Fibroblast of pulmonary artery (primary cell): Measurements from ENCODE around the gene SRL.

ENCODE experiments used
- DNase-seq: peaks from one replicate; pipeline ENCODE4 v3.0.0-alpha.2; 2010; ENCODE audit warnings: low read depth
- H3K4me3 ChIP-seq: replicated peaks from 2 replicates; pipeline ENCODE4 v1.5.1; 2011; ENCODE audit warnings: low read depth, mild to moderate bottlenecking, control low read depth, low read length, moderate library complexity
- TF ChIP-seq, protein P1 (sequence below): IDR thresholded peaks from 2 replicates; pipeline ENCODE4 v1.5.1; 2011; ENCODE audit warnings: mild to moderate bottlenecking, control low read depth, low read length, inconsistent platforms; ENCODE audit errors: missing control alignments

The SRL gene

DNA sequence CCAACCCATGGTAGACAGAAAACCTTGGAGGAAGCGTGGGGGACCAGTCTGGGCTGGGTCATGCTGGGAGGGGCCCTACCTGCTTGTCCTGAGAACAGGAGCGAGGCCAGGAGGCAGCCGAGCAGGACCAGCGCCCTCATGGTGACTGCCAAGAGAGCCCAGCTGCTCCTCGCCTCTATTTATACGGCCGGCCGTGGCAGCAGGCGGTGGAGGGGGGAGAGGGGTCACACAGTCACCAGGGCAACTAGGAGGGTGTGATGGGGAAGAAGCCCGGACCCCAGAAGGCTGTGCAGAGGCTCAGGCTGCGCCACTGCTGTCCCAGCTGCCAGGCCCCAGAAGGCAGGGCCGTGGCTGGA is at the start of gene SRL:
Gene SRL, minus strand, starts transcription at position 153 of the 356 bp plus-strand sequence. Its CDS starts 13 bp downstream, at position 140.
- H3K4me3 ChIP-seq = no peak within 1 kb of the TSS
- no peak for DNase-seq
- TF ChIP-seq, protein P1, sequence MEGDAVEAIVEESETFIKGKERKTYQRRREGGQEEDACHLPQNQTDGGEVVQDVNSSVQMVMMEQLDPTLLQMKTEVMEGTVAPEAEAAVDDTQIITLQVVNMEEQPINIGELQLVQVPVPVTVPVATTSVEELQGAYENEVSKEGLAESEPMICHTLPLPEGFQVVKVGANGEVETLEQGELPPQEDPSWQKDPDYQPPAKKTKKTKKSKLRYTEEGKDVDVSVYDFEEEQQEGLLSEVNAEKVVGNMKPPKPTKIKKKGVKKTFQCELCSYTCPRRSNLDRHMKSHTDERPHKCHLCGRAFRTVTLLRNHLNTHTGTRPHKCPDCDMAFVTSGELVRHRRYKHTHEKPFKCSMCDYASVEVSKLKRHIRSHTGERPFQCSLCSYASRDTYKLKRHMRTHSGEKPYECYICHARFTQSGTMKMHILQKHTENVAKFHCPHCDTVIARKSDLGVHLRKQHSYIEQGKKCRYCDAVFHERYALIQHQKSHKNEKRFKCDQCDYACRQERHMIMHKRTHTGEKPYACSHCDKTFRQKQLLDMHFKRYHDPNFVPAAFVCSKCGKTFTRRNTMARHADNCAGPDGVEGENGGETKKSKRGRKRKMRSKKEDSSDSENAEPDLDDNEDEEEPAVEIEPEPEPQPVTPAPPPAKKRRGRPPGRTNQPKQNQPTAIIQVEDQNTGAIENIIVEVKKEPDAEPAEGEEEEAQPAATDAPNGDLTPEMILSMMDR = no peak

DNA sequence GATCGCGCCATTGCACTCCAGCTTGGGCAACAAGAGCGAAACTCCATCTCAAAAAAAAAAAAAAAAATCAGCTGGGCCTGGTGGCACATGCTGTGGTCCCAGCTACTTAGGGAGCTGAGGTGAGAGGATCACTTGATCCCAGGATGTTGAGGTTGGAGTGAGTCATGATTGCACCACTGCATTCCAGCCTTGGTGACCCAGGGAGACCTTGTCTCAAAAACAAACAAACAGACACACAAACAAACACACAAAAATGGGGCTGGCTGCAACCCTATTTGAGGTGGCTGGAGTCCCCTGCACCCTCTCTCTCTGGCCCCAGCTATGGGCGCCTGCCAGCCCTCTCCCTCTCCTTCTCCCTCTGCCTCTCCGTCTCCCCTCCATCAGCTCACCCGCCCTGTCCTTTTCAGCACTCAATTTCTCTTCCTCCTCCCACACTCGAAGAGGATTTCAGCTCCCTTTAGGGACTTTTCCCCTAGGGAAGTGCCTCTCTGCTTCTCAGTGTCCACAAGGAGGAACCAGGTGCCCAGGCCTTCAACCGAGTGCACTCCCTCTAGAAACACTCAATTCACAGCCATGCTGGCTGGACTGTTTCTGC is 48.5 kb upstream of the SRL start:
- TF ChIP-seq, protein P1 = peak; percentile 43
- H3K4me3 ChIP-seq = no peak overlapping the region
- peak; percentile 85 for DNase-seq

DNA sequence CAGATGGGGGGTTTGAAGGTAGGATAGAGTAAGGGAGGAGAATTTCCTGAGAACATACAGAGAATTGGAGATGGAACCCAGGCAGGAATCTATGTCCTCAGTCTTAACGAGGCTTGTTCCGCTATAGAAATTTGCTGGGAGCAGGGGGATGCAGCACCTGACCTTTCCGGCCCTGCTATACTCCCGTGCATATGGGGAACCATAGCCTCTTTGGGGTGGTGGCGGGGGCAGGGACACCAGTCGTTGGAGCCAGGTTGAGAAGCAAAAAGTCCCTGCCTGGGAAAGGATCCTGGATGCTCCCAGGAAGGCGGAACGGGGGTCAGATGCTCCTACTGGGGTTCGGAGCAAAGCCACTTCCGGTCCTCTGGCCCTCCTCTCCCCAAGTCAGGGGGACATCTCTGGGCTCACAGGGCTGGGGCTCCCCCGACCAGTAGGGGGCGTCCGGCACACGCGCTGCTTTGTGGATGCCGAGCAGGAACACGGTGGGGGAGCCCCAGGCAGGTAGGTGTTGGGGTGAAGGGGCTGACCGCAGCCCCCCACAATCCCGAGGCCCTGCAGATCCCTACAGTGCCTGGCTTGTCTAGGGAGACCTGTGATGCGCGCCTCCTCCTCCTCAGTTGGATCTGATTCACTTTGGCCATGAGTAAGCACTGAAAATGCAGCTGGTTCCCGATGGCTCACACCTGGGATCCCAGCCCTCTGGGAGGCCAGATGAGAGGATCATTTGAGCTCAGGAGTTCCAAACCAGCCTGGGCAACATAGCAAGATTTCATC is 46.5 kb upstream of the SRL start:
- DNase-seq = peak; percentile 51
- H3K4me3 ChIP-seq = no peak overlapping the region
- TF ChIP-seq, protein P1 = peak; percentile 94

- TF ChIP-seq, protein P1 = no peak
- DNase-seq = no peak
- no peak overlapping the region for H3K4me3 ChIP-seq
Observed at GRCh38 chr16:4285167-4285566, 43.3 kb upstream of the SRL start.

DNA sequence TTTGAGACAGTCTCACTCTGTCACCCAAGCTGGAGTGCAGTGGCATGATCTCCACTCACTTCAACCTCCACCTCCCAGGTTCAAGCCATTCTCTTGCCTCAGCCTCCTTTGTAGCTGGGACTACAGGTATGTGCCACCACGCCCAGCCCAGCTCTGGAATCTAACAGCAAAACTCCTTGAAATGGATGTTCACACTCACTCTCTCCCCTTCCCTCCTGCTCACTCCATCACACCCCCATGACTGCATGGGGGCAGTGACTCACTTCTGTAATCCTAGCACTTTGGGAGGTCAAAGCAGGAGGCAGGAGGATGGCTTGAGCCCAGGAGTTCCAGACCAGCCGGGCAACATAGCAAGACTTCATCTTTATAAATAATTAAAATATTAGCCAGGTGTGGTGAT is 42.1 kb upstream of the SRL start:
- no peak for DNase-seq
- TF ChIP-seq, protein P1 = no peak
- no peak overlapping the region for H3K4me3 ChIP-seq

DNA sequence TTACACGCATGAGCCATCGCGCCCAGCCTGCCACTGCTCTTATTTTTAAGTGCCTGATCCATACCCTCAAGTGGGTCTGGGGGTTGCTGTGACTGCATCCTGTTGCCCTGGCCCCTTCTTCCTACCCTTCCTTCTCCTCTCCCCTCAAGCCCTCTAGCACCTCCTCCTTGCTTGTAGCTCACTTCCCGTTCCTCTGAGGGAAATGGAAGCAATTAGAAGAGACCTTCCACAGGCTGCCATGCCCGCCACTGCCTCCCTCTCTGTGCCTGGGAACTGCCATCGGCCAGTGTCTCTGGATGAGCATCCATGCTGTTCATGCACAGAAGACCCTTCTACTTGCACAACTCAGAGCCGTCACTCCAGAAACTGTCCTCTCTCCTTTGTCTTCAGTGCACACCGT is 41.6 kb upstream of the SRL start:
- no peak for DNase-seq
- H3K4me3 ChIP-seq = no peak overlapping the region
- TF ChIP-seq, protein P1 = no peak
